ENCODE results near the gene LEUTX. TPM values are rescaled to one million over a fixed set of nuclear protein-coding genes. Genes with fewer than 3 reads are reported as not detected.
"Not testable (repeated sequence)": the region's sequence is repeated elsewhere in the genome, so short reads cannot be mapped to it uniquely, and the experiment has no call there.

LEUTX gene, protein sequence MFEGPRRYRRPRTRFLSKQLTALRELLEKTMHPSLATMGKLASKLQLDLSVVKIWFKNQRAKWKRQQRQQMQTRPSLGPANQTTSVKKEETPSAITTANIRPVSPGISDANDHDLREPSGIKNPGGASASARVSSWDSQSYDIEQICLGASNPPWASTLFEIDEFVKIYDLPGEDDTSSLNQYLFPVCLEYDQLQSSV
- not detected for polyA plus RNA-seq (ENCODE audit: insufficient read length)
- long read RNA-seq, donor 1: 0 reads
- long read RNA-seq, donor 2: 0 reads
- long read RNA-seq, donor 3: 0 reads
- long read RNA-seq, donor 4: 0 reads
- long read RNA-seq, donor 5: 0 reads
- long read RNA-seq, donor 6: 0 reads
- long read RNA-seq, donor 7: 0 reads
- long read RNA-seq, donor 8: 0 reads

DNA sequence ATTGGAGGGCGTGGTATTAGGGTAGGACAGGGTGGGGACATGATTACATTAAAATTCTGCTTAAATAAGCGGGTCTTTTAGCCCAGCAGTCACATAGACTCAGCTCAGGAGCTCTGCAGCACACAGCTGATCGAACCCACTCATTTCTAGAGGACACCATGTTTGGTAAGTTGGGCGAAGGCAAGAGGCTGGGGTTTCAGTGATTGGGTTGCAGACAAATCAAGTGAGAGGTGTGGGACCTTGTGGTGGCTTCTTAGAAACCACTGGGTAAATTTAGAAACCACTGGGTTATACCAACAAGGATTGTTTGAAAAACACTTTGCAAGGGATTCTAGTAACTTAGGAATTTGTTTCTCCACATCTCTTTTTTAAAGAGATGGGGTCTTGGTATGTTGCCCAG lies at the start of gene LEUTX:
LEUTX (plus strand) TSS at position 92 of the 400 bp plus-strand sequence; CDS start at position 159, 67 bp downstream.
- no peak for DNase-seq

DNA sequence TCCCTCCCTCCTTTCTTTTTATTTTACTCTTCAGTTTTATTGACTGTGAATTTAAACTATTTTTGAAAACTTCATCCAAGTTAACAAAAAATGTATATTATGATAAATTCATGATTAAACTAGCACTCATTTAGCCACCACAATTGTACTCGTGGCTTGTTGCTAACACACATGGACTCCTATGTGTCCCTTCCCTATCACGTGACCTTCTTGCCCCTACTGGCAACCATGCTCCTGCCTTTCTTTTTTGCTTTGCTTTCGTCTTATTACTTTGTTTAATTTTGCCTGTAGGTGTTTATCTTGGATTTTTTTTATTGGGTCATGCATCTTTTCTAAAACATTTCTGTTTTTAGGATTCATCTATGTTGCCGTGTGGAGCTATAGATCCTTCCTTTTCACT lies 49.1 kb upstream of the LEUTX start:
- no peak for DNase-seq

DNA sequence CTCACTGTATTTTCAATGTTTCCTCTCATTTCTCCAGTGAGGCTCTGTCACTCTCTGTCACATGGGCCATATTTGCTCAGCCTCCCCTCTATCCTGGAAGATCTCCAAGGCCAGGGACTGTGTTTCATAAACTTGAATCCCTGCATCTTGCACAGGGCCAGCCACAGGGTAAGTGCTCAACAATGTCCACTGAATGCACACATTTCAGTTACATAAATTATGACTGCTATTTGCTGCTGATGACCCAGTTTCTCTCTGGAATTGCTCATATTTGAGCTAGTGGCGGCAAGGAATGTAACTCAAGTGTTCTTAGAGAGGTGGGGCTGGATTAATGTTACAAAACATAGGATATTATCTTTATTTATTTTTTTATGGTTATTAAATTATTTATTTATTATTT lies 47.0 kb upstream of the LEUTX start:
- no peak for DNase-seq

DNA sequence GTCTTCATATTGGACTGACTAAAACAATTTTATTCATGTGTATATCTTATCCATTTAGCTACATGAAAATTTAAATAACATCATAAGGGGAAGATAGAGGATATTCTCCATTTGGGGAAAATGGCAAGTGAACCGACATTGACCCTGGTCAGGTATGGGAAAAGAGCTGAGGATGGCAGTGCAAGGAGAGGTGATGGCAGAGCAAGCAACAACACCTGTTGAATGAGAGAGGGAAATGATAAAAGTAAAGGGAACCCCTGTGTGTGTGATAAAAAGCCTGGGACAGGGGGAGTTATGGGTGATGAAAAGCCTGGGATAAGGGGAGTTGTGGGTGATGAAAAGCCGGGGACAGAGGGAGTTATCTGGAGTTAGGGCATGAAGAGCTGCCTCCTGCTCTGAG lies 44.8 kb upstream of the LEUTX start:
- DNase-seq: no peak

DNA sequence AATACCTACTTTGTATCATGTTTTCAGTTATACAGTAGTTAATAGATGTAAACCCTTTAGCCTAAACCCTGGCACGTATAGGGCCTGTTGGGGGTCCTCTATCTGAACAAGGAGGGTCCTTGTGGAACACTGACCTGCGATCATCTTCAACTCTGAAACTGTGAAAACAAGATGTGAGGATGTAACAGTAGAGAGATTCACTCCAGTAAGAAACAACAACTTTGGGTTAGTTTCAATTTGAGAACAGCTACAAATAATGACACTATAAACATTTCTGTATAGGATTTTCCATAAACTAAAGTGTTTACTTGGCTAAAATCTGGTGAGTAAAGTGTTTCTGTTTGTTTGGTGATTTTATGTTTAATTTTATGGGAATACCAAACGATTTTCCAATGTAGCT lies 43.0 kb upstream of the LEUTX start:
- no peak for DNase-seq

DNA sequence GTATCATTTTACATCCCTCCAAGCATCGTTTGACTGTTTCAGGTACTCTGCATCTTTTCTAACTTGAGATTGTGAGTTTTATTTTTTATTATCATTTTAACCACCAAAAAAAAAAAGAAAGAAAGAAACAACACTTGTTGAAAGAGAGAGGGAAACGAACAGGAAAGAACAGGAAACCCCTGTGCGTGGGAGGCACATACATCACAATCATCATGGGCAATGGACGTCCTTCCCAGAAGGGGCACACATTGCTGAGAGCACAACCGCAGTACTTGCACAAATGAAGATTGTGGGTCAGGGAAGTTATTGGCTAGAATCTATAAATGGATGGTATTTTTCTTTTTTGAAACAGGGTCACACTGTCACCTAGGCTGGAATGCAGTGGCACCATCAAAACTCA lies 42.6 kb upstream of the LEUTX start:
- no peak for DNase-seq

DNA sequence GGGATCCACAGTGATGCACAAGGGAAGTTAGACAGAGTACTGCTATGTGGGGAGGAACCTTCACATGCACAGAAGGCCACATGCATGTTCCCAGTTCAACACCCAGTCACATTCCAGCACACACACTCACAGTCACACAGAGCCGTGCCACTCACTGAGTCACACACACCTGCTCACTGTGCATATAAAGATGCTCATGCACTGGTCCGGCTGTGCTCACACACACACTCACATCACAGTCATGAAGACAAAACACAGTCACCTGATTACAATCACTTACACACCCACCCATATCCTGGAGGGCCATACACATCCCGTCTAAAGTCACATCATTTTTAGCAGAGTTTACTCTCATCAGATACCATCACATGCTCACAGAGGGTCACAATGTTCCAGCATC lies 41.3 kb upstream of the LEUTX start:
- no peak for DNase-seq

DNA sequence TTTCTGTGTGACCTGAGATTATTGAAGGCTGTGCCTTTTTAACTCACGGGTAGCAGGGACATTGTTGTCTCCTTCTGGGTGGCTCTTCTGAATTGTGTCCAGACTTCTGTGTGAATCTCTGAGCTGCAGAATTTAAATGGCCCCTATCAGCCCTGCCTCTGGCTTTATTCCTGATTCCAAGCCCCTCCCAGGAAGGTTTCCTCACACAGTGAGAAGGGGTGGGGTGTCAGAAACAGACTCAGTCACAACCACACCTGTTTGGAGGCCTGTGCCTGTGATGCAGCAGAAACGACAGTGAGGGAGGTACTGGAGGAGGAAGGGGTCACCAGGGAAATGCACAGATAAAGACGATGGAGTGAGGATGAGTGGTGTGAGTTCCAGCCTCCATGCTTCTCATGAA lies 40.8 kb upstream of the LEUTX start, which contains the start of gene CLC:
CLC (minus strand) TSS at position 139 of the 400 bp plus-strand sequence; CDS start at position 62, 77 bp downstream.
- no peak for DNase-seq

DNA sequence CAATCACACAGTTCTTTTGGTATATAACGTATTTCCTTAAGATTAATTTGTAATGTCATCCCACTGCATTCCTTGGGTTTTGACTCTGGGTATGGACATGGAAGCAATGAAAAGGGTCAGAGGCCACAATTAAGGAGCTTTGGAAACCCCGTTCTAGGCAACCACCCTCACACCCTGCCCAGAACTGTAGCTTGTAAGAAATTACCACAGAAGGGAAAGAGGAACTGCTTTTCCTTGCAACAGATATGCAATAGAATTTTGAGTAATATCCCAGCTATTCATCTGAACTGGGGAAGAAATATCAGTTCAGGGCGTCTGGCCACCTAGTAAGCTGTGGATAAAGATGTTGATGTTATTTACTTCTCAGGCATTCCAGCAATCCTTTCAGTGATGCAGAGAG lies 39.8 kb upstream of the LEUTX start:
- no peak for DNase-seq

DNA sequence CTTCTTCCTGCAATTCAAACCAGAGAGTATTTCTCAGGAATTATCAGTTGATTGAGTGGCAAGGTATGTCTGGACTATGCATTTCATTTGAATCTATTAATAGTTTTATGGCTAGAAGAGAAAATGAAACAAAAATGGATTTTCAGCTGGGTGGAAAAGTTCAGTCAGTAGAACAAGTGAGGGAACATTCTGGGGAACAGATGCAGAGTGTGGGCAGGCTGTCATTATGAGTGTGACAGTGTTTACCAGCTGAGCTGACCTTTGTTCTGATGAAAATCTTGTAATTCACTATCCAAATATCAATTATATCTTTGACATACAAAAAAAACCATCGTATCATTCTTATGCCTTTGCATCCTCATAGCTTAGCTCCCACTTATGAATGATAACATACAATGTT lies 38.3 kb upstream of the LEUTX start:
- no peak for DNase-seq

DNA sequence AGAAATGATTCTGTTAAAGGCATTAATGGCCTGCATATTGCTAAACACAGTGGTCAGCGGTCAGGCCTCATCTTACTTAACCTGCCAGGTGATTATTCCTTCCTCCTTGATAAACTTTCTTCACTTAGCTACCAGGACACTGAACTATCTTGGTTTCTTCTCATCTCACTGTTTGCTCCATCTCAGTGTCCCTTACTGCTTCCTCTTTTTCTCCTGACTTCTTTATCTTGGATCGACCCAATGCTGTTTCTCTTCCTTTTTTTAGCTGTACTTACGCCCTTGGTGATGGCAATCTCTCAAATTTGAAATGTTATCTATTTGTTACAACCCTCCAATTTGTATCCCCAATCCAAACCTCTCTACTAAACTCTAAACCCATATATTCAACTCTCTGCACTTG lies 33.0 kb upstream of the LEUTX start:
- no peak for DNase-seq

DNA sequence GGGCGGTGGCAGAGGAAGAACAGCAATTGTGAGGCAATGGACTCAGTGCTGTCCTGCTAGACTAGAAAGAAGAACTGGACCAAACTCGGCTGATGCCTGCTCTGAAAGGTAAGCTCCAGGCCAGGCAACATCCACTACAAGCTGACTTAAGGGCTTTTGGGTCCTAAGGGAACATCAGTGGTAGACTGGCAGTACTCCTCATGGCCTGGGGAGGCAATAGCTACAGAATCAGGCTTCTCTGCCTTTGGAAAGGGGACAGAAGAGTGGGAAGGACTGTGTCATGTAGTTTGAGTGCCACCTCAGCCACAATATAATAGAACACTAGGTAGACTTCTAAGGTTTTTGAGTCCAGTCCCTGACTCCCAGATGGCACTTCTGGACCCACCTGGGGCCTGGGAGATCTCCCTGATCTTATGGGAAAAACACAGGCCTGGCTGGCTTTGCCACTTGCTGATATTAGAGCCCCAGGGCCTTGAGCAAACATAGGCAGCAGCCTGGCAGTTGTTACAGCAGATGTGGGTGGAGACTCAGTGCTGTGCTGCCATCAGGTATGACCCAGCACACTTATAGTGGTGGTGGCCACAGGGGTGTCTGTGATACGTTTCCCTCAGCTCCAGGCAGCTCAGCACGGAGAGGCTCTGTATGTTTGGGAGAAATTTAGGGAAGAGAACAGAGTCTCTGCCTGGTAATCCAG lies 31.7 kb upstream of the LEUTX start:
- no peak for DNase-seq

DNA sequence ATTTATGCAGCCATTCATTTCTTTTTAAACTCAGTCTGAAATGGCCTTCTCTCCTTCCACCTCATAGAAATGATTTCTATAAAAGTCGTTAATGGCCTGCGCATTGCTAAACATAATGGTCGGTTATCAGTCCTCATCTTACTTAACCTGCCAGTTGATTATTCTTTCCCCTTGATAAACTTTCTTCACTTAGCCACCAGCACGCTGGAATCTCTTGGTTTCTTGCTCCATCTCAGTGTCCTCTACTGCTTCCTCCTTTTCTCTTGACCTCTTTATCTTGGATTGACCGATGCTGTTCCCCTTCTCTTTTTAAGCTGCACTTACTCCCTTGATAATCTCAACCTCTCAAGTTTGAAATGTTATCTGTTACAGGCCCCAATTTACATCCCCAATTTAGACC lies 28.7 kb upstream of the LEUTX start:
- DNase-seq: no peak

DNA sequence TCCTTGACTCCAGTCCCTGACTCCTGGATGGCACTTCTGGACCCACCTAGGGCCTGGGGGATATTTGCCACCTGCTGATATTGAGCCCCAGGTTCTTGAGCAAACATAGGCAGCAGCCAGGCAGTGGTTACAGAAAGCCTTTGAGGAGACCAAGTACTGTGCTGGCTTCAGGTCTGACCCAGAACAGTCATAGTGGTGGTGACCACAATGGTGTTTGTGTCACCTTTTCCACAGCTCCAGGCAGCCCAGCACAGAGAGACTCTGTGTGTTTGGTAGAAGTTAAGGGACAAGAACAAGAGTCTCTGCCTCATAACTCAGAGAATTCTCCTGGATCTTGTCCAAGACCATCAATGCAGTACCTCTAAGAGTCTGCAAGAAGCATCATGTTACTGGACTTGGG lies 26.3 kb upstream of the LEUTX start:
- DNase-seq: no peak

DNA sequence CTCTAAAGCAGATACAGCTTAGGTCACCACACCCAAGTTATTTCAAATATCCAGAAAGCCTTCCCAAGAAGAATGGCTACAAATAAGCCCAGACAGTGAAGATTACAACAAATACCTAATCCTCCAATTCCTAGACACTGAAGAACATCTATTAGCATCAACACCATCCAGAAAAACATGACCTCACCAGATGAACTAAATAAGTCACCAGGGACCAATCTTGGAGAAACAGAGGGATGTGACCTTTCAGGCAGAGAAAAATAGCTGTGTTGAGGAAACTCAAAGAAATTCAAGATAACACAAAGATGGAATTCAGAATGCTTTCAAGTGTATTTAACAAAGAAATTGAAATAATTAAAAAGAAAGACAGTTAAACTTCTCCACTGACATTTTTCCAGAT lies 25.9 kb upstream of the LEUTX start:
- DNase-seq: no peak

DNA sequence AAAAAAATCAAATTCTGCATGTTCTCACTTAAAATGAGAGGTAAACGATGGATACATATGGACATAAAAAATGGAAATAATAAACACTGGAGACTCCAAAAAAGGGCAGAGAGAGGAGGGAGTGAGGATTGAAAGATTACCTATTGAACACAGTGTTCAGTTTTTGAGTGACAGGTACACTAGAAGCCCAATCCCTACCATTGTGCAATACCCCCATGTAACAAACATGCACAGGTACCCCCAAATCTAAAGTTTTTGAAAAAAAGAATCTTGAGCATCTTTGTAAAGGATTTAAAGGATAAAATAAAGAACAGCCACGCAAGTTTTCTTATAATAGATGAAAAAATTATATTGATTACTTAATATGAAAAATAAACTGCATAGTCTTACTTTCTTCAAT lies 24.1 kb upstream of the LEUTX start:
- DNase-seq: no peak

DNA sequence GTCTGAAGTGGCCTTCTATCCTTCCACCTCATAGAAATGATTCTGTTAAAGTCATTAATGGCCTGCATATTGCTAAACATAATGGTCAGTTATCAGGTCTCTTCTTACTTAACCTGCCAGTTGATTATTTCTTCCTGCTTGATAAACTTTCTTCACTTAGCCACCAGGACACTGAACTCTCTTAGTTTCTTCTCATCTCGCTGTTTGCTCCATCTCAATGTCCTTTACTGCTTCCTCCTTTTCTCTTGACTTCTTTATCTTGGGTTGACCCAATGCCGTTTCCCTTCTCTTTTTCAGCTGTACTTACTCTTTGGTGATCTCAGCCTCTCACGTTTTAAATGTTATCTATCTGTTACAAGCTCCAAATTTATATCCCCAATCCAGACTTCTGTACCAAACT lies 23.7 kb upstream of the LEUTX start:
- no peak for DNase-seq

DNA sequence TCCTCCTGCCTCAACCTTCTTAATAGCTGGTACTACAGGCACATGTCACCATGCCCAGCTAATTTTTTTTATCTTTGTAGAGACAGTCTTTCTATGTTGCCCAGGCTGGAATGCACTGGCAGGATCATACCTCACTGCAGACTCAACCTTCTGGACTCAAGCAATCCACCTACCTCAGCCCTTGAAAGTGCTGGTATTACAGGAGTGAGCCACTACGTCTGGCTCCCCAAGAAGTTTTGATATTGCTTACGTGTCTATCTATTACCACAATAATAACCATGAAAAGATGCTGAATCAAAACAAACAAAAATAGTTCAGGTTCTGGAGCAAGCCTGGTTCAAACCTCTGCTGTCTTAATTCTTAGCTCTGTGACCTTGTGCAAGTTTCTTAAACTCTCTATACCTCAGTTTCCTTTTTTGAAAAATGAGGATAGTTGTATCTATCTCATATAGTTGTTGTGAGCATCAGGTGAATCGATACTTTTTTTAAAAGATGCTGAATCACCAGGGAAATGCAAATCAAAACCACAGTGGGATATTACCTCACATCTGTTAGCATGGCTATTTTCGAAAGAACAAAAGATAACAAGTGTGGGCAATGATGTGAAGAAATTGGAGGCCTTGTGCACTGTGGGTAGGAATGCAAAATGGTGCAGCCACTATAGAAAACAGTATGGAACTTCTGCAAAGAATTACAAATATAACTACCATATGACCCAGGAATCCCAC lies 19.0 kb upstream of the LEUTX start:
- DNase-seq: no peak

DNA sequence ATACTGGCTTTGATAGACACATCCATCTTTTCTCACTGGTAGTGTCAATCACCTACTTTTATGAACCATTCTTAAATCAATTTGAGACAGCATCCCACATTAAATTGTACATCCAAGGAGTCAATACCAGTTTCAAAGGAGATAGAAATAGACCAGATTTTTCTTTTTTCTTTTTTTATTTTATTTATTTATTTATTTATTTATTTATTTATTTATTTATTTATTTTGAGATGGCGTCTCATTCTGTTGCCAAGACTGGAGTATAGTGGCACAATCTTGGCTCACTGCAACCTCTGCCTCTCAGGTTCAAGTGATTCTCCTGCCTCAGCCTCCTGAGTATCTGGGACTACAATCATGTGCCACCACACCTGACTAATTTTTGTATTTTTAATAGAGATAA lies 16.8 kb upstream of the LEUTX start:
- DNase-seq: not testable (repeated sequence)

DNA sequence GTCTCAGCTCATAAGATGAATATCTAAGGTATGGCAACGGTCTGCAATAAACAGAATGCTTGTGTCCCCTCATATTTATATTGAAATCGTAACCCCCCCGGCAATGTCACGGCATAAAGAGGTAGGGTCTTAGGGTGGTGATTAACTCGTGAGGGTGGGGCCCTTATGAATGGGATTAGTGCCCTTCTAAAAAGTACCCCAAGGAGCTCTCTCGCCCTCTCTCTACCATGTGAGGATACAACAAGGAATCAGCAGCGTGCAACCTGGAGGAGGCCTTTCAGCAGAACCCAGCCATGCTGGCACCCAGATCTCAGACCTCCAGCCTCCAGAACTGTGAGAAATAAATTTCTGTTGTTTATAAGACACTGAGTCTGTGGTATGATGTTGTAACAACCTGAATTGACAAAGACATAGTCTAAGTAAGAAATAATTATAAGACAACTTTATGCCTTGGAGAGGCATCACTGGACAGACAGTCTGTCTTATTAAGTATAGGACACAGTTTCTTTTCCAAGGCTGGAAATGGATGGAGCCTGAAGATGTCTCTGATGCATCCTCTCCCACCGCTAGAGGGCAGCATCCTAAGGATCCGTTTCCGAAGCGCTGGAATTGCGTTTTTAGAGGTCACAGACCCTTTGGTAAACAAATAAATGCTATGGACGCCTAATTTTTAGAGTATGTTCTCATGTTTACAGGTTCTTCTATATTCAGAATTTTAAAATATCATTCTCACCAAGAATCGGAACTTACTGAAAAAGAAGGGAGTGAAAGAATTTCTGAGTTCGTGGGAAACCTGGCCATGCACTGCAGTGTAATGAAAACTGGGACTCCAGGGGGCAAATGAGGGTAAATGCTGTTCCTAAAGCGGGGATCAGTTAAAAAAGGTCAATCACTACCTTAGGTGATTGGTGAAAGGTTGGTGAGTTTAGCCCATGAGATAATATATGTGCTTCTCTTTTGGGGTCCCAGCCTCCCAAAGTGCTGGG lies 13.3 kb upstream of the LEUTX start:
- DNase-seq: peak; percentile 30

DNA sequence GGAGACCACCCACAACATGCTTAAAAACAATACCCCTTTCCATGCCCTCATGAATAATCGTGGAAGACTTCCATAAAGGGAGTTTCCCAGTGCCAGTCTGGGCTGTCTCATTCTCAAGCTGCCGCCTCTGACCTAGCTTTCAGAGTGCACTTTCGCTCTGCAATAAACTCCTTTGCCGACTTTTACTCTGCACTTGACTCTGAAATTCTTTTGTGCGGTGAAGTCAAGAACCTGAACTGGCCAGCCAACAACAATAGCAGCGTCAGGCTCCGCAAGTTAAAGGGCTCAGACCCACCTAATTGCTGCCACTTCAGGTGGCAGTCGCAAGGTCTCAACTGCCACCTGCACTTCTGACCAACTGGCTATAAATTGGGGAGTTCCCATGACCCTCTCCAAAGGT lies 10.3 kb upstream of the LEUTX start:
- no peak for DNase-seq

DNA sequence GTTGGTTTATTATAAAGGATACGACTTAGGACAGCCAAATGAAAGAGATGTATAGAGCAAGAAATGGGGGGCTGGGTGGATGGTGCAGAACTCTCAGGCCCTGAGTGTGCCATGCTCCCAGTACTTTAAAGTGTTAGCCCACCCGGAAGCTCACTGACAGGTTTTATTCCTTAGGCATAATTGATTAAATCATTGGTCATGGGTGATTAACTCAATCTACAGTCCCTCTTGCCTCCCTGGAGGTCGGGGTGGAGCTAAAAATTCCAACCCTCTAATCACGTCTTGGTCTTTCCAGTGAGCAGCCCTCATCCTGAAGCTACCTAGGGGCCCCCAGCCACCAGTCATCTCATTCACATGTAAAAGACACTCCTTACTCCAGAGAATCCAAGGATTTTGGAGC lies 9.9 kb upstream of the LEUTX start:
- DNase-seq: no peak
